ENCODE measurements around the gene ACP2. TPM values are rescaled to one million over a fixed set of nuclear protein-coding genes. Genes with fewer than 3 reads are reported as not detected.

The ACP2 gene
- total and polyA plus RNA-seq, 2 donors (not counting 1 experiment from before 2014, with no cell fraction given): 16.3 to 29.5 TPM

DNA sequence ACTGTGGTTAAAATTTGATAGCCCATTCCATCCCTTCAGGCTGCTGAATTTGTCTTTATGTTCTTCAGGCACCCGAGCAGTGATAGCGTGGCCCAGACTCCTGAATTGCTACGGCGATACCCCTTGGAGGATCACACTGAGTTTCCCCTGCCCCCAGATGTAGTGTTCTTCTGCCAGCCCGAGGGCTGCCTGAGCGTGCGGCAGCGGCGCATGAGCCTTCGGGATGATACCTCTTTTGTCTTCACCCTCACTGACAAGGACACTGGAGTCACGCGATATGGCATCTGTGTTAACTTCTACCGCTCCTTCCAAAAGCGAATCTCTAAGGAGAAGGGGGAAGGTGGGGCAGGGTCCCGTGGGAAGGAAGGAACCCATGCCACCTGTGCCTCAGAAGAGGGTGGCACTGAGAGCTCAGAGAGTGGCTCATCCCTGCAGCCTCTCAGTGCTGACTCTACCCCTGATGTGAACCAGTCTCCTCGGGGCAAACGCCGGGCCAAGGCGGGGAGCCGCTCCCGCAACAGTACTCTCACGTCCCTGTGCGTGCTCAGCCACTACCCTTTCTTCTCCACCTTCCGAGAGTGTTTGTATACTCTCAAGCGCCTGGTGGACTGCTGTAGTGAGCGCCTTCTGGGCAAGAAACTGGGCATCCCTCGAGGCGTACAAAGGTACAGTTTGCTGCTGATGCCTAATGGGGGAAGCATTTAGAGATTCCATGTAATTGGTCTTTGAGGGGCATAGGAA is 26.1 kb upstream of the ACP2 start:
- no peak overlapping the region for H3K4me3 ChIP-seq (ENCODE audit: control extremely low read depth in 1 of 5, extremely low read depth in 1 of 5, insufficient read depth in 1 of 5, low read depth in 2 of 5, low read length in 4 of 5)
- peaks cover 10 to 56% of the 10 kb centered on the region in 2 experiments for H3K36me3 ChIP-seq (replicated peaks in 1 of 2; ENCODE audit: control extremely low read depth in 1 of 2, control insufficient read depth in 1 of 2, extremely low read depth in 1 of 2, insufficient read depth in 2 of 2, low read length in 1 of 2)
- H4K20me1 ChIP-seq (ENCODE audit: control insufficient read depth, insufficient read depth, low read length, poor library complexity, severe bottlenecking): peaks cover 58% of the 10 kb centered on the region
- H3K4me1 ChIP-seq (ENCODE audit: control insufficient read depth in 2 of 2, insufficient read depth in 2 of 2, low read length in 2 of 2): peaks cover 26 to 27% of the 10 kb centered on the region in 2 donors
- intact Hi-C loops (cut with micrococcal nuclease): no loop called here
- DNase-seq (no peak), ATAC-seq (ENCODE audit: low read depth) (no peak)
- Mint-ChIP-seq H3K27ac (no peak overlapping the region), H3K9me3 (ENCODE audit: insufficient read depth) (no peaks in the 10 kb centered on the region), H3K4me3 (no peak overlapping the region), H3K4me1 (peaks cover 32% of the 10 kb centered on the region), H3K27me3 (no peaks in the 10 kb centered on the region)
- ChIA-PET CTCF (interaction anchor here (0.9 to 1.3 kb wide), 2 partner anchors 58 to 137 kb away, joined by 3 read pairs; no protein-coding TSS in a partner anchor), POLR2A (no interaction called here)
- peaks cover 75% of the 10 kb centered on the region for H3K79me2 ChIP-seq (ENCODE audit: control insufficient read depth, insufficient read depth, low read length)
- no peak overlapping the region for H2AFZ ChIP-seq (ENCODE audit: insufficient read depth, low read depth, low read length, poor library complexity, severe bottlenecking)
- no peaks in the 10 kb centered on the region for H3K27me3 ChIP-seq (replicated peaks in 1 of 4; ENCODE audit: control extremely low read depth in 1 of 4, control insufficient read depth in 3 of 4, insufficient read depth in 4 of 4, low read length in 3 of 4)
- no peak overlapping the region for H3K4me2 ChIP-seq (replicated peaks; ENCODE audit: low read depth, low read length, poor library complexity, severe bottlenecking)
- no peaks in the 10 kb centered on the region for H3K9me3 ChIP-seq (ENCODE audit: control extremely low read depth in 1 of 3, control insufficient read depth in 2 of 3, insufficient read depth in 1 of 3, low read length in 2 of 3)
- no peak for TF ChIP-seq EZH2 (IDR thresholded peaks at IDR 0.05; ENCODE audit: borderline replicate concordance, insufficient read depth, low read depth, low read length, poor library complexity, severe bottlenecking)
- TF ChIP-seq, protein P1, sequence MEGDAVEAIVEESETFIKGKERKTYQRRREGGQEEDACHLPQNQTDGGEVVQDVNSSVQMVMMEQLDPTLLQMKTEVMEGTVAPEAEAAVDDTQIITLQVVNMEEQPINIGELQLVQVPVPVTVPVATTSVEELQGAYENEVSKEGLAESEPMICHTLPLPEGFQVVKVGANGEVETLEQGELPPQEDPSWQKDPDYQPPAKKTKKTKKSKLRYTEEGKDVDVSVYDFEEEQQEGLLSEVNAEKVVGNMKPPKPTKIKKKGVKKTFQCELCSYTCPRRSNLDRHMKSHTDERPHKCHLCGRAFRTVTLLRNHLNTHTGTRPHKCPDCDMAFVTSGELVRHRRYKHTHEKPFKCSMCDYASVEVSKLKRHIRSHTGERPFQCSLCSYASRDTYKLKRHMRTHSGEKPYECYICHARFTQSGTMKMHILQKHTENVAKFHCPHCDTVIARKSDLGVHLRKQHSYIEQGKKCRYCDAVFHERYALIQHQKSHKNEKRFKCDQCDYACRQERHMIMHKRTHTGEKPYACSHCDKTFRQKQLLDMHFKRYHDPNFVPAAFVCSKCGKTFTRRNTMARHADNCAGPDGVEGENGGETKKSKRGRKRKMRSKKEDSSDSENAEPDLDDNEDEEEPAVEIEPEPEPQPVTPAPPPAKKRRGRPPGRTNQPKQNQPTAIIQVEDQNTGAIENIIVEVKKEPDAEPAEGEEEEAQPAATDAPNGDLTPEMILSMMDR (IDR thresholded peaks at IDR 0.05): no peak
- no peak overlapping the region for H3K9ac ChIP-seq (ENCODE audit: low read length)
- 98% methylated on average over 19 of the region's 28 CpGs for WGBS (ENCODE audit: insufficient coverage)
- no peak overlapping the region for H3K27ac ChIP-seq (ENCODE audit: low read length in 2 of 2)

DNA sequence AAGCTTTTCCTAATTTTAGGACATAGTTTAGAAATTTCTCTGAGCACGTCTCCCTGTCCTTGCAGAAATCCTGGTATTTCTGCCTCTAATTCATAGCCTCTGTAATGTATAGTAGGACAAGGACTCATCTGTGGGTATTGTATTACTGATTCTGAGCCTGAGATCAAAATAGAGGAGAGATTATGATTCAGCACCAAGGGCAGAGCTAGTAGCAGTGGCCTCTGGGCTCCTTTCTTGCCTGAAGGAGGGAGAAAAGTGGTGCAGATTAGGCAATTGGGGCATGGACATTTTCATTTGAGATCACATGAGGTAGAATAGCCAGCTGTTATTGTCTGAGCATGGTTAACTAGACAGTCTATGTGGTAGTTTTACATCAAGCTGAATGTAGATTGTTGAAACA is 24.1 kb upstream of the ACP2 start:
- ATAC-seq (ENCODE audit: low read depth): no peak
- no peaks in the 10 kb centered on the region for H3K27me3 ChIP-seq (replicated peaks in 1 of 4; ENCODE audit: control extremely low read depth in 1 of 4, control insufficient read depth in 3 of 4, insufficient read depth in 4 of 4, low read length in 3 of 4)
- H3K9me3 Mint-ChIP-seq (ENCODE audit: insufficient read depth): no peaks in the 10 kb centered on the region
- peak overlapping the region; percentile 28 for H3K27ac Mint-ChIP-seq
- TF ChIP-seq EZH2 (IDR thresholded peaks at IDR 0.05; ENCODE audit: borderline replicate concordance, insufficient read depth, low read depth, low read length, poor library complexity, severe bottlenecking): no peak
- TF ChIP-seq, protein P1 (IDR thresholded peaks at IDR 0.05): no peak
- no peaks in the 10 kb centered on the region for H3K9me3 ChIP-seq (ENCODE audit: control extremely low read depth in 1 of 3, control insufficient read depth in 2 of 3, insufficient read depth in 1 of 3, low read length in 2 of 3)
- H2AFZ ChIP-seq (ENCODE audit: insufficient read depth, low read depth, low read length, poor library complexity, severe bottlenecking): no peak overlapping the region
- no peak for DNase-seq
- POLR2A ChIA-PET: no interaction called here
- peak overlapping the region in 1 of 5 experiments; percentile 25 for H3K4me3 ChIP-seq (ENCODE audit: control extremely low read depth in 1 of 5, extremely low read depth in 1 of 5, insufficient read depth in 1 of 5, low read depth in 2 of 5, low read length in 4 of 5)
- H3K27me3 Mint-ChIP-seq: no peaks in the 10 kb centered on the region
- H3K4me2 ChIP-seq (replicated peaks; ENCODE audit: low read depth, low read length, poor library complexity, severe bottlenecking): peak overlapping the region; percentile 94
- no peak overlapping the region for H3K9ac ChIP-seq (ENCODE audit: low read length)
- peaks cover 58% of the 10 kb centered on the region for H4K20me1 ChIP-seq (ENCODE audit: control insufficient read depth, insufficient read depth, low read length, poor library complexity, severe bottlenecking)
- CTCF ChIA-PET: interaction anchor here (0.9 to 1.7 kb wide), 5 partner anchors 14 to 182 kb away, joined by 3 to 4 read pairs (median 4); partner anchors contain the start of gene DDB2
- H3K4me3 Mint-ChIP-seq: peak overlapping the region; percentile 89
- no CpG with 5 or more reads among the region's 1 CpG for WGBS (ENCODE audit: insufficient coverage)
- H3K4me1 ChIP-seq (ENCODE audit: control insufficient read depth in 2 of 2, insufficient read depth in 2 of 2, low read length in 2 of 2): peaks cover 35 to 39% of the 10 kb centered on the region in 2 donors
- H3K27ac ChIP-seq (ENCODE audit: low read length in 2 of 2): peak overlapping the region in 1 of 2 donors; percentile 92
- H3K79me2 ChIP-seq (ENCODE audit: control insufficient read depth, insufficient read depth, low read length): peaks cover 74% of the 10 kb centered on the region
- intact Hi-C loops (cut with micrococcal nuclease): no loop called here
- peaks cover 5 to 37% of the 10 kb centered on the region in 2 experiments for H3K36me3 ChIP-seq (replicated peaks in 1 of 2; ENCODE audit: control extremely low read depth in 1 of 2, control insufficient read depth in 1 of 2, extremely low read depth in 1 of 2, insufficient read depth in 2 of 2, low read length in 1 of 2)
- H3K4me1 Mint-ChIP-seq: peaks cover 48% of the 10 kb centered on the region

Measured in B cell (primary cell).